HepG2 (cell line): ENCODE results near the gene SSTR5. TPM values are rescaled to one million over a fixed set of nuclear protein-coding genes. Genes with fewer than 3 reads are reported as not detected.

Experiments used
- AHDC1 ChIP-seq: sonication (generic); formaldehyde crosslinking; IDR thresholded peaks from 2 replicates; pipeline ENCODE4 v1.5.1; 2020; ENCODE audit warnings: mild to moderate bottlenecking, missing genetic modification reagents, borderline replicate concordance
- ARID5B ChIP-seq: IDR thresholded peaks from 2 replicates; pipeline ENCODE4 v1.4.0; 2020; ENCODE audit warnings: mild to moderate bottlenecking, missing genetic modification reagents
- NFAT5 ChIP-seq: sonication (generic); formaldehyde crosslinking; IDR thresholded peaks from 2 replicates; pipeline ENCODE4 v1.4.0; 2020; ENCODE audit warnings: missing genetic modification reagents
- PCBP2 ChIP-seq: fragments of 200-400 bp; formaldehyde crosslinking; optimal IDR thresholded peaks from 2 replicates; pipeline ENCODE3; 2018; ENCODE audit warnings: low read length, low read depth; ENCODE audit not compliant: poor library complexity, severe bottlenecking
- ZNF276 ChIP-seq: sonication (generic); formaldehyde crosslinking; IDR thresholded peaks from 2 replicates; pipeline ENCODE4 v1.4.0; 2020; ENCODE audit warnings: mild to moderate bottlenecking, low read depth, missing genetic modification reagents
- ZNF652 ChIP-seq: IDR thresholded peaks from 2 replicates; pipeline ENCODE4 v1.6.1; 2016; ENCODE audit warnings: low read depth, borderline replicate concordance
- ZNF691 ChIP-seq: sonication (generic); formaldehyde crosslinking; IDR thresholded peaks from 2 replicates; pipeline ENCODE4 v1.4.0; 2020; ENCODE audit warnings: missing genetic modification reagents, low read depth, mild to moderate bottlenecking, borderline replicate concordance
- polyA plus RNA-seq, 8 experiments: library from polyadenylated mRNA; depleted of rRNA in 3 of 8; stranded (reverse) in 7 of 8; unstranded in 1 of 8; fragments of >200 nt; fragmentation: Illumina TruSeq in 4 of 8; extraction: Trizol in 4 of 8; gene quantifications; 2 replicates each; pipeline versions ENCODE4 v1.2.1 to v1.2.3, GENCODE V29; 2011 to 2016; ENCODE audit warnings: low read depth in 4 of 8, missing spikeins in 1 of 8, mixed read lengths in 1 of 8; ENCODE audit not compliant: insufficient read depth in 1 of 8
- total RNA-seq, 5 experiments: library from RNA; depleted of rRNA; stranded (reverse); fragments of >200 nt; fragmentation: Illumina TruSeq; extraction: Trizol; gene quantifications; 2 replicates each; pipeline ENCODE4 v1.2.3, GENCODE V29; 2016; ENCODE audit warnings: low read depth in 1 of 5

Gene SSTR5
- total and polyA plus RNA-seq, 2 of the 13 experiments (the other 11 are each of a cell fraction or from before 2014, with no cell fraction given), result 0.20 to 0.49 TPM

- no peak for TF ChIP-seq PCBP2
- TF ChIP-seq ZNF276, result no peak
- peak; percentile 80; the same call in 1 of the 2 replicates for TF ChIP-seq AHDC1 (CRISPR knock-in tag)
- TF ChIP-seq ZNF691 (CRISPR knock-in tag), result no peak
- 0 out of 2 replicates have a peak, but pooled peaks have one; percentile 71 for TF ChIP-seq NFAT5
- peak; percentile 93 for TF ChIP-seq ARID5B
- TF ChIP-seq ZNF652 (CRISPR knock-in tag), result 0 out of 2 replicates have a peak, but pooled peaks have one; percentile 50
These were observed 6.1 kb downstream of the SSTR5 start (continued) for GRCh38 chr16:1078579-1079021.
